K562 (cell line): ENCODE measurements around the gene H3-3A. TPM values are rescaled to one million over a fixed set of nuclear protein-coding genes. Genes with fewer than 3 reads are reported as not detected.

Source experiments
- BMI1 ChIP-seq: fragments of 150-350 bp; IDR thresholded peaks from 2 replicates; pipeline ENCODE4 v1.6.1; 2014; ENCODE audit warnings: low read length
- CBFA2T2 ChIP-seq: fragments of 450-650 bp; conservative IDR thresholded peaks from 2 replicates; pipeline ENCODE4 v1.6.1; 2017; ENCODE audit warnings: mild to moderate bottlenecking
- CBFB ChIP-seq: sonication (generic); formaldehyde crosslinking; IDR thresholded peaks from 2 replicates; pipeline ENCODE4 v1.4.0; 2020; ENCODE audit warnings: mild to moderate bottlenecking, missing genetic modification reagents
- CBX1 ChIP-seq: sonication (generic); IDR thresholded peaks from 2 replicates; pipeline ENCODE4 v1.6.1; 2016; ENCODE audit warnings: antibody characterized with exemption, low read depth, mild to moderate bottlenecking
- CC2D1A ChIP-seq: fragments of 450-650 bp; IDR thresholded peaks from 2 replicates; pipeline ENCODE4 v1.6.1; 2017; ENCODE audit warnings: mild to moderate bottlenecking
- CSDE1 ChIP-seq, 2 experiments: fragments of 450-650 bp; IDR thresholded peaks; 2 replicates each; pipeline ENCODE4 v1.6.1; 2016; ENCODE audit warnings: mild to moderate bottlenecking in 1 of 2
- GATA2 ChIP-seq: sonication (generic); formaldehyde crosslinking; IDR thresholded peaks from 2 replicates; pipeline ENCODE4 v1.4.0; 2020; ENCODE audit warnings: mild to moderate bottlenecking, missing genetic modification reagents
- ILK ChIP-seq: fragments of 450-650 bp; IDR thresholded peaks from 2 replicates; pipeline ENCODE4 v1.6.1; 2016; ENCODE audit warnings: missing genetic modification characterization, low read depth, mild to moderate bottlenecking, missing compliant biosample characterization, moderate library complexity, borderline replicate concordance
- NBN ChIP-seq: fragments of 450-650 bp; IDR thresholded peaks from 2 replicates; pipeline ENCODE4 v1.6.1; 2016; ENCODE audit warnings: low read depth, mild to moderate bottlenecking
- NCOA6 ChIP-seq: fragments of 450-650 bp; IDR thresholded peaks from 2 replicates; pipeline ENCODE4 v1.6.1; 2017; ENCODE audit warnings: mild to moderate bottlenecking
- NONO ChIP-seq, 2 experiments: fragments of 200-400 bp in 1 of 2; fragments of 450-650 bp in 1 of 2; formaldehyde crosslinking in 1 of 2; IDR thresholded peaks; 2 replicates each; pipeline ENCODE4 v1.6.1; 2017; ENCODE audit warnings: low read depth in 2 of 2, mild to moderate bottlenecking in 2 of 2, moderate library complexity in 2 of 2, low read length in 1 of 2
- NR2F6 ChIP-seq: fragments of 450-650 bp; formaldehyde crosslinking; IDR thresholded peaks from 2 replicates; pipeline ENCODE4 v1.4.0; 2020; ENCODE audit warnings: mild to moderate bottlenecking
- SETDB1 ChIP-seq: IDR thresholded peaks from one replicate; pipeline ENCODE4 v1.6.1; 2012; ENCODE audit warnings: low read length, control low read depth, inconsistent platforms
- SPI1 ChIP-seq: IDR thresholded peaks from 2 replicates; pipeline ENCODE4 v1.6.1; 2011; ENCODE audit warnings: low read depth, low read length, control low read depth, borderline replicate concordance
- TAL1 ChIP-seq: fragments of 450-650 bp; IDR thresholded peaks from 2 replicates; pipeline ENCODE4 v1.6.1; 2016; ENCODE audit warnings: mild to moderate bottlenecking
- TGIF2 ChIP-seq: sonication (generic); formaldehyde crosslinking; IDR thresholded peaks from 2 replicates; pipeline ENCODE4 v1.8.1; 2022; ENCODE audit warnings: mild to moderate bottlenecking, missing genetic modification reagents, moderate library complexity
- ZFP1 ChIP-seq: fragments of 450-650 bp; formaldehyde crosslinking; IDR thresholded peaks from 2 replicates; pipeline ENCODE4 v1.4.0; 2020; ENCODE audit warnings: mild to moderate bottlenecking, mixed read lengths
- ZNF174 ChIP-seq: fragments of 250-450 bp; sonication (Bioruptor Pico); IDR thresholded peaks from 2 replicates; pipeline ENCODE4 v1.4.0; 2020; ENCODE audit warnings: mild to moderate bottlenecking
- ZNF24 ChIP-seq: fragments of 450-650 bp; IDR thresholded peaks from 2 replicates; pipeline ENCODE4 v1.6.1; 2016
- ZNF77 ChIP-seq: fragments of 250-450 bp; sonication (Bioruptor Pico); IDR thresholded peaks from 2 replicates; pipeline ENCODE4 v1.5.0; 2020
- polyA plus RNA-seq, 8 experiments: library from polyadenylated mRNA; depleted of rRNA in 4 of 8; stranded (reverse) in 5 of 8; unstranded in 3 of 8; fragments of >200 nt; fragmentation: Nextera tagmentation in 2 of 8; fragmentation: Illumina TruSeq in 1 of 8; extraction: Ambion mirVana in 2 of 8; extraction: Trizol in 1 of 8; gene quantifications; 2 replicates each; pipeline versions ENCODE4 v1.2.1 to v1.2.3, GENCODE V29; 2011 to 2014; ENCODE audit warnings: inconsistent platforms in 1 of 8, missing spikeins in 1 of 8
- total RNA-seq, 7 experiments: library from RNA; depleted of rRNA in 6 of 7; stranded (reverse); fragments of >200 nt in 6 of 7; fragmentation: Illumina TruSeq in 2 of 7; extraction: Trizol in 2 of 7; gene quantifications; 2 replicates each; pipeline versions ENCODE4 v1.2.1 to v1.2.3, GENCODE V29; 2011 to 2021; ENCODE audit warnings: low replicate concordance in 1 of 7
- TF ChIP-seq, protein P1 (sequence below), 2 experiments: fragments of 450-650 bp in 1 of 2; sonication (generic) in 1 of 2; formaldehyde crosslinking; conservative IDR thresholded peaks; 2 replicates each; pipeline versions ENCODE4 v1.4.0 to v1.8.1; 2020 to 2022; ENCODE audit warnings: mild to moderate bottlenecking in 1 of 2, missing genetic modification reagents in 1 of 2
- TF ChIP-seq, protein P2 (sequence below), 3 experiments: fragments of 200-800 bp in 1 of 3; sonication (Bioruptor generic) in 1 of 3; sonication (generic) in 1 of 3; formaldehyde crosslinking in 1 of 3; IDR thresholded peaks; 2 replicates each; pipeline versions ENCODE4 v1.6.1 to v1.8.0; 2016 to 2022; ENCODE audit warnings: mild to moderate bottlenecking in 2 of 3, missing compliant biosample characterization in 2 of 3, missing genetic modification characterization in 2 of 3, missing genetic modification reagents in 1 of 3
- TF ChIP-seq, protein P3 (sequence below): sonication (generic); formaldehyde crosslinking; IDR thresholded peaks from 2 replicates; pipeline ENCODE4 v1.8.1; 2023; ENCODE audit warnings: mild to moderate bottlenecking, missing genetic modification reagents
- TF ChIP-seq, protein P4 (sequence below): fragments of 450-650 bp; IDR thresholded peaks from 2 replicates; pipeline ENCODE4 v1.6.1; 2017; ENCODE audit warnings: antibody characterized with exemption

The H3-3A gene
- total and polyA plus RNA-seq, 9 of the 15 experiments (the other 6 are each of a cell fraction or from before 2014, with no cell fraction given): 426 to 1,083 (median 591) TPM

DNA sequence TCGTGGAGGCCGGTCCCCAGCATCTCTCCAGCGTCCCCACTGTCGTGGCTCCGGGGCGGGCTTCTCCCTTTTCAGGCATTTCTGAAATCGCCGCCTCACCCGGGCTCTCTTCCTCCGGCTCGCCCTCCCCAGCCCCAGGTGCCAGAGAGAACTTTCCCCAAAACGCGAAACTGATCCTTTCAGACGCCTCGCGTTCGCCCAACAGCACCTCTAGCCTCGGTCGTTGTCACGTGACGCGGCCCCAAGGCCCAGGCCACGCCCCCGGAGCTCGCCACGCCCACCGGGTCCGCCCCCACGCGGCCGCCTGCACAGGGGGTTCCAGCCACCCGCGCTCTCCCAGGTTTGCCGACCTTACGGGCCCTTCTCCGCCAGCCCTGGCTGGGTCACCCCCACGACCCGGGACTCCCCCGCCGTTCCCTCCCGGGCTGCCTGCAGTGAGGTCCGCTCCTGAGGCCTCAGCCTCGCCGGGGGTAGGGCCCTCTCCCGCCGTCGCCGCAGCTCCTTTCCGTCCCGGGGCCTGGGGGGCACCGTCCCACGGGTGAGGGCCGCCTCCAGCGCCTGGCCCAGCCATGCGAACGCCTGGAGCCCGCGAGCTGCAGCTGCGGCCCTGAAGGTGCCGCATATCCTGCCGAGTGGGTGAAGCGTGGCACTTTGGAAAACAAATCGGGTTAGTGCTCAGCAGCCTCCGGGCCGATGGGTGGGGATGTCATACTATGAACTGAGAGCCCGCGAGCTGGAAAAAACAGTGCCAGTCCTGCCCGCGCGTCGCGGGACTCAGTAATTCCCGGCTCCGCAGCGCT, 21.0 kb downstream of the H3-3A start (continued):
- TF ChIP-seq BMI1: no peak
- TF ChIP-seq GATA2: no peak
- no peak; a peak in 1 of 4 replicates for TF ChIP-seq CSDE1 (IDR thresholded peaks at IDR 0.05)
- no peak for TF ChIP-seq ZNF77
- TF ChIP-seq, protein P1, sequence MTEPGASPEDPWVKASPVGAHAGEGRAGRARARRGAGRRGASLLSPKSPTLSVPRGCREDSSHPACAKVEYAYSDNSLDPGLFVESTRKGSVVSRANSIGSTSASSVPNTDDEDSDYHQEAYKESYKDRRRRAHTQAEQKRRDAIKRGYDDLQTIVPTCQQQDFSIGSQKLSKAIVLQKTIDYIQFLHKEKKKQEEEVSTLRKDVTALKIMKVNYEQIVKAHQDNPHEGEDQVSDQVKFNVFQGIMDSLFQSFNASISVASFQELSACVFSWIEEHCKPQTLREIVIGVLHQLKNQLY (CRISPR knock-in tag; conservative IDR thresholded peaks at IDR 0.05): no peak
- TF ChIP-seq, protein P2, sequence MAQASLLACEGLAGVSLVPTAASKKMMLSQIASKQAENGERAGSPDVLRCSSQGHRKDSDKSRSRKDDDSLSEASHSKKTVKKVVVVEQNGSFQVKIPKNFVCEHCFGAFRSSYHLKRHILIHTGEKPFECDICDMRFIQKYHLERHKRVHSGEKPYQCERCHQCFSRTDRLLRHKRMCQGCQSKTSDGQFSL (CRISPR knock-in tag; IDR thresholded peaks at IDR 0.05): peak; percentile 10; the same call in 1 of the 2 replicates
- TF ChIP-seq, protein P2 (tag; IDR thresholded peaks at IDR 0.05): peak; percentile 17 to 67; a peak in 1 of 4 replicates
- peak; percentile 94 for TF ChIP-seq CBFA2T2
- no peak for TF ChIP-seq NONO (IDR thresholded peaks at IDR 0.05; ENCODE audit: low read depth in 2 of 2, low read length in 1 of 2)
- no peak; the same call in 1 of the 2 replicates for TF ChIP-seq CBFB (CRISPR knock-in tag)
- peak; percentile 17; the same call in 1 of the 2 replicates for TF ChIP-seq CBX1
- no peak for TF ChIP-seq ZNF24
- TF ChIP-seq, protein P3, sequence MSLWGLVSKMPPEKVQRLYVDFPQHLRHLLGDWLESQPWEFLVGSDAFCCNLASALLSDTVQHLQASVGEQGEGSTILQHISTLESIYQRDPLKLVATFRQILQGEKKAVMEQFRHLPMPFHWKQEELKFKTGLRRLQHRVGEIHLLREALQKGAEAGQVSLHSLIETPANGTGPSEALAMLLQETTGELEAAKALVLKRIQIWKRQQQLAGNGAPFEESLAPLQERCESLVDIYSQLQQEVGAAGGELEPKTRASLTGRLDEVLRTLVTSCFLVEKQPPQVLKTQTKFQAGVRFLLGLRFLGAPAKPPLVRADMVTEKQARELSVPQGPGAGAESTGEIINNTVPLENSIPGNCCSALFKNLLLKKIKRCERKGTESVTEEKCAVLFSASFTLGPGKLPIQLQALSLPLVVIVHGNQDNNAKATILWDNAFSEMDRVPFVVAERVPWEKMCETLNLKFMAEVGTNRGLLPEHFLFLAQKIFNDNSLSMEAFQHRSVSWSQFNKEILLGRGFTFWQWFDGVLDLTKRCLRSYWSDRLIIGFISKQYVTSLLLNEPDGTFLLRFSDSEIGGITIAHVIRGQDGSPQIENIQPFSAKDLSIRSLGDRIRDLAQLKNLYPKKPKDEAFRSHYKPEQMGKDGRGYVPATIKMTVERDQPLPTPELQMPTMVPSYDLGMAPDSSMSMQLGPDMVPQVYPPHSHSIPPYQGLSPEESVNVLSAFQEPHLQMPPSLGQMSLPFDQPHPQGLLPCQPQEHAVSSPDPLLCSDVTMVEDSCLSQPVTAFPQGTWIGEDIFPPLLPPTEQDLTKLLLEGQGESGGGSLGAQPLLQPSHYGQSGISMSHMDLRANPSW (CRISPR knock-in tag): 0 out of 2 replicates have a peak, but pooled peaks have one; percentile 47
- no peak for TF ChIP-seq NR2F6
- TF ChIP-seq SPI1: no peak
- TF ChIP-seq NCOA6: no peak
- no peak for TF ChIP-seq SETDB1
- TF ChIP-seq ILK: no peak
- TF ChIP-seq CC2D1A: no peak
- 0 out of 2 replicates have a peak, but pooled peaks have one; percentile 50 for TF ChIP-seq TGIF2 (CRISPR knock-in tag)
- TF ChIP-seq, protein P4, sequence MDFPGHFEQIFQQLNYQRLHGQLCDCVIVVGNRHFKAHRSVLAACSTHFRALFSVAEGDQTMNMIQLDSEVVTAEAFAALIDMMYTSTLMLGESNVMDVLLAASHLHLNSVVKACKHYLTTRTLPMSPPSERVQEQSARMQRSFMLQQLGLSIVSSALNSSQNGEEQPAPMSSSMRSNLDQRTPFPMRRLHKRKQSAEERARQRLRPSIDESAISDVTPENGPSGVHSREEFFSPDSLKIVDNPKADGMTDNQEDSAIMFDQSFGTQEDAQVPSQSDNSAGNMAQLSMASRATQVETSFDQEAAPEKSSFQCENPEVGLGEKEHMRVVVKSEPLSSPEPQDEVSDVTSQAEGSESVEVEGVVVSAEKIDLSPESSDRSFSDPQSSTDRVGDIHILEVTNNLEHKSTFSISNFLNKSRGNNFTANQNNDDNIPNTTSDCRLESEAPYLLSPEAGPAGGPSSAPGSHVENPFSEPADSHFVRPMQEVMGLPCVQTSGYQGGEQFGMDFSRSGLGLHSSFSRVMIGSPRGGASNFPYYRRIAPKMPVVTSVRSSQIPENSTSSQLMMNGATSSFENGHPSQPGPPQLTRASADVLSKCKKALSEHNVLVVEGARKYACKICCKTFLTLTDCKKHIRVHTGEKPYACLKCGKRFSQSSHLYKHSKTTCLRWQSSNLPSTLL: no peak
- no peak for TF ChIP-seq TAL1
- no peak for TF ChIP-seq ZNF174
- TF ChIP-seq NBN: no peak; the same call in 1 of the 2 replicates
- TF ChIP-seq ZFP1 (CRISPR knock-in tag): no peak
